VCaP (cell line): ENCODE data around the gene C3orf18.
A peak's percentile ranks its signal among the peaks of the same experiment; 100 is the strongest.

Experiments used
- H3K27ac ChIP-seq: fragments of 450-650 bp; 2 replicates; pipeline ENCODE4 v1.5.1; 2017
- TF ChIP-seq, protein P1 (sequence below): fragments of 450-650 bp; conservative IDR thresholded peaks from 2 replicates; pipeline ENCODE4 v1.5.1; 2017; ENCODE audit warnings: mild to moderate bottlenecking, moderate library complexity

Gene C3orf18

DNA sequence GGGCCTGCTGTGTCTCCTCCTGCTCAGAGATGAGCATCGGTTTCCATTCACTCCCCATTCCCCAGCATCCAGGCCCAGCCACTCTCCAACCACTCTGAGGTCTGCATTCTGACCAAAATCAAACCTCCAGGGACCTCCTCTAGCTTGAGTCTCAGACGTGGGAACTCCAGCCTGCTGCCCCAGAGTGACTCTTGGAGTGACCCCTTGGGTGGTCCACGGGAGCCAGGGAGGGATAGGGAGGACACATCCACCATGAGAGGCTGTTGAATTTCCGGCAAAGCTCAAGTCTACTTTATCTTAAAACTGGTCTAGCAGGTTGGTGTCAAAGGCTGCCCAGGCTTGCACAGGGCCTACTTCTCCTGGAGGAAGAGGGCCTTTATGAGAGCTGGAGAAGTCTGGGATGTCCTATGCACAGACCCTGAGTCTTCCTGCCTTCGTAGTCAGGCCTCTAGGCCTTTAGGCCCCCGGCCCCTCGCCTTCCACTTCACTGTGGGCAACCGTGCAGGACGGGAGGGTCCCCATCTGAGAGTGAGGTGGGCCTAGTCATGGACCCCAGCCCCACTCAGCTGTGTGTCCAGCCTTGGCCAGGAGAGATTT, 35.1 kb upstream of the C3orf18 start:
- H3K27ac ChIP-seq: peak overlapping the region; percentile 100
- TF ChIP-seq, protein P1, sequence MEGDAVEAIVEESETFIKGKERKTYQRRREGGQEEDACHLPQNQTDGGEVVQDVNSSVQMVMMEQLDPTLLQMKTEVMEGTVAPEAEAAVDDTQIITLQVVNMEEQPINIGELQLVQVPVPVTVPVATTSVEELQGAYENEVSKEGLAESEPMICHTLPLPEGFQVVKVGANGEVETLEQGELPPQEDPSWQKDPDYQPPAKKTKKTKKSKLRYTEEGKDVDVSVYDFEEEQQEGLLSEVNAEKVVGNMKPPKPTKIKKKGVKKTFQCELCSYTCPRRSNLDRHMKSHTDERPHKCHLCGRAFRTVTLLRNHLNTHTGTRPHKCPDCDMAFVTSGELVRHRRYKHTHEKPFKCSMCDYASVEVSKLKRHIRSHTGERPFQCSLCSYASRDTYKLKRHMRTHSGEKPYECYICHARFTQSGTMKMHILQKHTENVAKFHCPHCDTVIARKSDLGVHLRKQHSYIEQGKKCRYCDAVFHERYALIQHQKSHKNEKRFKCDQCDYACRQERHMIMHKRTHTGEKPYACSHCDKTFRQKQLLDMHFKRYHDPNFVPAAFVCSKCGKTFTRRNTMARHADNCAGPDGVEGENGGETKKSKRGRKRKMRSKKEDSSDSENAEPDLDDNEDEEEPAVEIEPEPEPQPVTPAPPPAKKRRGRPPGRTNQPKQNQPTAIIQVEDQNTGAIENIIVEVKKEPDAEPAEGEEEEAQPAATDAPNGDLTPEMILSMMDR: no peak

DNA sequence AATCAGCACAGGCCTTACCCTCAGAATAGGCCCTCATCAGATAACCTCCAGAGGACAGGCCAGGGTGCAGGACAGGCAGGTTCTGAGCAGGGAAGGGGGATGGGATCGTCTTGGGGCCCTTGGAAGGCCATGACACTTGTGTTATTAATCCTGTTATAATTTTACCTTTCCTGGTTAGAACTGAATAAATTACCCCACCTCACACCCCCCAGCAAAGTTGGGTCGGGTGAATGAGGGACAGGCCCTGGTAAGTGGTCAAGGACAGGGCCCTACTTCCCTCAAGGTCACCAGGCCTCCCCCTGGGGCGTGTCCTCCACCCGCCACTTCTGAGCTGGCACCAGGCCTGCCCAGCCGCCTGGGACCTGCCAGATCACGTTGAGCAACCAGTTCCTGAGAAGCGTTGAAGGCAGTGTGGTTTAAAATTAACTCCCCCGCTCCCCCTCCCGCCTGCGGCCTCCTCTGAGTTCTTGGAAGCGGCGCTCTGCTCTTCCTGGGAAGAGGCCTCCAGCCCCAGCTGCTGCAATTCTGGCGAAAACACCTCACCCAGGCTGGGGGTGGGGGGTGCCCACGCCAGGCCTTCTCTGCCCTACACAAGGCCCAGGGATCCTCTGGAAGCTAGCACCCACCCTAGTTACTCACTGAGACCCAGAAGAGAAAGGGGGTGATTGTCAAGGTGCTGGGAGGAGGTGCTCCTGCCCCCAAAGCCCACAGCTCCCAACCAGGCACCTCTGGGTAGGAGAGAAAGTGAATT, 33.5 kb upstream of the C3orf18 start:
- TF ChIP-seq, protein P1: no peak
- peak overlapping the region; percentile 100 for H3K27ac ChIP-seq

DNA sequence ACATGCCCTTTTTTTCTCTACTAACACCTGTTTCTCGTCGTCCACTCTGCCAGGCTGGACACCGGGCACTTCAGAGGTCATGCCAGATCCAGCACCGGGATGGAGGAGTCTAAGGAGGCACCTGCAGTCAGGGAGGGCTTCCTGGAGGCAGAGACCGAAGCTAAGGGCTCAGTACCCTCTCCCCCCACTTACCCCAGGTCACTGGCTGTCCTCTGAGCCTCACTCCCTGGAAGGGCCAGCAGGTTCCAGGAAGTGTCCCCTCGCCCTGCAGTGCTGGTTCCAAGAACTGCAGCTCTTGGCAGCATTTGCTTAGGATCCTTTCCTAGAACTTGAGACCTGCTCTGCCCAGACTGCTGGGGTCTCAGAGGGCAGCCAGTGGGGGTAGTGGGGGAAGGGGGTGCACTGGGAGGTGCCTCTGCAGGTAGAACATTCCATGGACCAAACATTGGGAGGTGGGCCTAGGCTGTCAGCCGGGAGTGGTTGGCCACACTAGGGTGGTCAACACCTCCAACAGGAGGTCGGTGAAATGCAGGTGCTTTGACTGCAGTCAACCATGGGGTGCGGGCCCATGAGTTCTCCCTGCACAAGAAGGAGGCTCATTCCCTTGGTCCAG, 32.7 kb upstream of the C3orf18 start:
- H3K27ac ChIP-seq: peak overlapping the region; percentile 100
- TF ChIP-seq, protein P1: no peak

DNA sequence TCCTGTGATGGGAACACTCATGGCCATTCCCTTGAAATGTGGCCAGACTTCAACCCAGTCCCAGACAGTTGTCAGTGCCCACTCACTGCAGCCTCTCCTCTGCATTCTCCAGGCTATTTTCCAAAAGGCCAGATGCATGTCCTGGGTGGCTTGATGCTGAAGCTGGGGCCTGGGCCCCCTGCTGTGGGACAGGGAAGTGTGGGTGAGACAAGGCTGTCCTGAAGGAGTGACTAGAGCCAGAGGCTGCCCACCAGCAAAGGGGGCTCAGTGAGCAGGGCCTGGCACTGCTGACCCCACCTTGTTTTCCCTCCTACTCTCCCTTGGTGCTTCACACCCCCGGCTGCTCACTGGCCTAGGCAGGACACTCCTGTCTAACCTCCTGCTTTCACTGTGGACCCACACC, 32.2 kb upstream of the C3orf18 start:
- H3K27ac ChIP-seq: peak overlapping the region; percentile 100
- TF ChIP-seq, protein P1: no peak

DNA sequence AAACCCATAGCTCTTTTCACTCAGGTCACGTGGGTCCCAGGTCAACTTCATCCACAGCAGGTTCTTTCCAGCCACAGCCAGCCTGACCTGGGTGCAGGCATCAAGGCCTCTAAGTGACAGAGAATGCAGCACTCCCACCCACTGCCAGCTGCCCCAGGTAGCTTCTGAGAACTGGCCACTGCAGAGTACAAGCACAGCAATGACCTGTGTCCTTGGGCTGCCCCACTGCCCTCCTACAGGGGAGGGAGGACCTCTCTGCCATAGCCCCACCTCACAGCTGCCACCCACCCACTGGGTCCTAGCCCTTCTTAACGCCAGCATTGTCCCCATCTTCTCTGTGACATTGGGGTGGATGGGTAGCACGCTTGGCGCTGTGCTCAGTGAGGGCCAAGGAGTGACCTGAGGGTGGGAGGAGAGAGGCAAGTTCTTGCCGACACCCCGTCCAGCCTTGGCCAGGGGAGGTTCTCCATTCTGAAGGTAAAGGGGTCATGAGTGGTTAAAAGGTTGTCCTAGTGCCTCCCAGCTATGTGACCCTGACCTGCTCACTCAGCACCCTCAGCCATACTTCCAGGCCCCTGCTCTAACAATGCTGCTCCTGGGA, 31.7 kb upstream of the C3orf18 start:
- peak overlapping the region; percentile 100; the same call in 1 of the 2 replicates for H3K27ac ChIP-seq
- TF ChIP-seq, protein P1: no peak

DNA sequence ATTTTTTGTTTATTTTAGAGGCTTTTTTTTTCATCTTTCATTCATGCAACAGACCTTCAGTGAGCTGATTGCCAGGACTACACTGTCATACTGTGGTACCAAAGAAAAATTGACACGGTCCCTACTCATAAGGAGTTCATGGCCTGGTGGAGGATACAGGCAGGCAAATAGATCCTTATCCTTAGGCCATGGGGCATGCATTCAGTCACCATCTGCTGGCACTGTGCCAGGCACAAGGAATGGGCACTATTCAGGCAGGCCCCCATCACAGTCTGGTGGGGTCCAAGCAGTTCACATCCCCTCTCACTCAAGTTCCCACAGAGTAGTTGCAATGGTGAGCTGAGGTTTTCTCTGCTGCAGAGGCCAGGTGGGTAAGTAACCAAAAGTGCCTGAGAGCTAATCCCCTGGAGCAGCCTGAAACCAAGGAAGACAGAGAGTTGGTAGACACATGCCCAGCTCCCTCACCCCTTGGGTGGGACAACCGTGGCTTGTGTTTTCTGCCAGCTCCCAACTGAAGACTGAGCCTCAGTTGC, 26.8 kb upstream of the C3orf18 start:
- TF ChIP-seq, protein P1: no peak
- H3K27ac ChIP-seq: no peak overlapping the region

DNA sequence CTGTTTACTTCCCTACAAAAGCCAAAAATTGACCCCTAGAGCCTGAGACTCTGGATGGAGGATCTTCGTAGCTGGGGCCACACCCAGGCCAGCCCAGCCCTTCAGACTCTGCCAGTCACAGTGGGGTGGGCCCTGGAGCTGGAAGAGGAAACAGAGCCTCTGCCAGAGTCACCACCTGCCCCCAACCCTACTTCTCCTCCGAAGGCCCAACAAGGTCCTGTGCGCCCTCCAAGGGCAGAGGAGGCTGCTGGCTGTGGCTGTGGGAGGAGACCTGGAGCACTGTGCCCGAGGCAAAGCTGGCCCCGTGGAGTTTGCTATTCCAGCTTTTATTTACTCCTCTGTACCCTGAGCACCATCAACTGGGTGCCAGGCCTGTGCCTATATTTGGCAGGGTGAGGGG, 25.0 kb upstream of the C3orf18 start:
- H3K27ac ChIP-seq: no peak overlapping the region
- TF ChIP-seq, protein P1: no peak
